GM21786 (cell line): ENCODE data around the gene FRMD8.
"Not testable (repeated sequence)": the region's sequence is repeated elsewhere in the genome, so short reads cannot be mapped to it uniquely, and the experiment has no call there.

Source experiments
- ATAC-seq: cut with Tn5 transposase; IDR thresholded peaks from one replicate; pipeline ENCODE4 v1.9.1; 2021; ENCODE audit not compliant: unreplicated experiment

FRMD8 gene

GRCh38 chr11:65448418-65449105 is 62.1 kb downstream of the FRMD8 start:
- ATAC-seq = no peak

GRCh38 chr11:65451301-65451700 is 64.9 kb downstream of the FRMD8 start:
- not testable (repeated sequence) for ATAC-seq

- not testable (repeated sequence) for ATAC-seq
Measured at GRCh38 chr11:65452259-65452658, 65.8 kb downstream of the FRMD8 start.

GRCh38 chr11:65452806-65453490 is 66.5 kb downstream of the FRMD8 start:
- no peak for ATAC-seq

- ATAC-seq = no peak
Measured at GRCh38 chr11:65454311-65454695, 67.9 kb downstream of the FRMD8 start.

GRCh38 chr11:65454696-65455456 is 68.4 kb downstream of the FRMD8 start:
- peak; percentile 76 for ATAC-seq

- ATAC-seq = no peak
Measured at GRCh38 chr11:65456418-65456817, 70.0 kb downstream of the FRMD8 start.

- no peak for ATAC-seq
Measured at GRCh38 chr11:65459552-65459951, 73.1 kb downstream of the FRMD8 start.
